ENCODE data around the gene ZNF674. TPM values are rescaled to one million over a fixed set of nuclear protein-coding genes. Genes with fewer than 3 reads are reported as not detected.
A peak's percentile ranks its signal among the peaks of the same experiment; 100 is the strongest.

The ZNF674 gene
- total RNA-seq, 2 experiments from 2014 or later = 3.2 to 4.1 TPM

GRCh38 chrX:46576458-46576857 is 31.2 kb upstream of the ZNF674 start:
- POLR2A ChIA-PET = interaction anchor here (1.5 kb wide), 1 partner anchor 11 kb away, joined by 4 read pairs; no protein-coding TSS in a partner anchor
- no peaks in the 10 kb centered on the region for H3K27me3 Mint-ChIP-seq (ENCODE audit: low read depth)
- H3K36me3 Mint-ChIP-seq (ENCODE audit: low read depth) = peaks cover 23% of the 10 kb centered on the region
- H3K4me1 Mint-ChIP-seq (ENCODE audit: low read depth) = peaks cover 39% of the 10 kb centered on the region
- H3K27ac Mint-ChIP-seq = peak overlapping the region; percentile 12
- no peak for DNase-seq
- no peak for ATAC-seq
- CTCF ChIA-PET = interaction anchor here (0.6 to 1.9 kb wide), 4 partner anchors 11 to 111 kb away, joined by 3 to 5 read pairs (median 3); no protein-coding TSS in a partner anchor
- no peaks in the 10 kb centered on the region for H3K9me3 Mint-ChIP-seq (ENCODE audit: insufficient read depth)
- H3K4me3 Mint-ChIP-seq = peak overlapping the region; percentile 79

DNA sequence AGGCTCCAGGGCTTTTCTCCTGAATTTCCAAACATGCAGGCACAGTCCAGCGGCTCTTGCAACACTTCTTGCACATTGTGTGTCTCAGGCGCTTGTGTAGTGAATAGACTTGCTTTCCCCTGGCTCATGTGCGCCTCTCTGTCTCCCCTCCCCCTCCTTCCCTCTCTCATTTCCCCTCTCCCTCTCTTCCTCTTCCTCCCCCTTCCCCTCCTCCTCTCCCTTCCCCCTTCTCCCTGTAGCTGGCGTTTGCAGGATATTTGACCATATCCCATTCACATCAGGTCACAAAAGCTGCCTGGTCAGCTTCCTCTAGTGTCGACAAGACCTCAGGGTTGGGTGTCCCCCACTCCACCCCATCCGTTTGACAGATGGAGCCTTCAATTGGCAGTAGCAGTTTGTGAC is 30.8 kb upstream of the ZNF674 start:
- ChIA-PET POLR2A (interaction anchor here (1.5 kb wide), 1 partner anchor 12 kb away, joined by 4 read pairs; no protein-coding TSS in a partner anchor), CTCF (interaction anchor here (1.6 to 1.9 kb wide), 3 partner anchors 11 to 111 kb away, joined by 3 to 5 read pairs (median 3); no protein-coding TSS in a partner anchor)
- H3K36me3 Mint-ChIP-seq (ENCODE audit: low read depth) = peaks cover 23% of the 10 kb centered on the region
- peaks cover 39% of the 10 kb centered on the region for H3K4me1 Mint-ChIP-seq (ENCODE audit: low read depth)
- no peaks in the 10 kb centered on the region for H3K27me3 Mint-ChIP-seq (ENCODE audit: low read depth)
- peak overlapping the region; percentile 79 for H3K4me3 Mint-ChIP-seq
- no peaks in the 10 kb centered on the region for H3K9me3 Mint-ChIP-seq (ENCODE audit: insufficient read depth)
- ATAC-seq (no peak), DNase-seq (no peak)
- H3K27ac Mint-ChIP-seq = no peak overlapping the region

GRCh38 chrX:46575586-46575985 is 30.4 kb upstream of the ZNF674 start:
- Mint-ChIP-seq H3K4me1 (ENCODE audit: low read depth) (peaks cover 39% of the 10 kb centered on the region), H3K4me3 (peak overlapping the region; percentile 79), H3K36me3 (ENCODE audit: low read depth) (peaks cover 23% of the 10 kb centered on the region), H3K27me3 (ENCODE audit: low read depth) (no peaks in the 10 kb centered on the region), H3K9me3 (ENCODE audit: insufficient read depth) (no peaks in the 10 kb centered on the region), H3K27ac (no peak overlapping the region)
- DNase-seq = no peak
- ChIA-PET CTCF (interaction anchor here (1.6 to 1.9 kb wide), 3 partner anchors 12 to 112 kb away, joined by 3 to 5 read pairs (median 3); no protein-coding TSS in a partner anchor), POLR2A (interaction anchor here (0.6 to 1.5 kb wide), 2 partner anchors 12 to 13 kb away, joined by 3 to 4 read pairs; no protein-coding TSS in a partner anchor)
- no peak for ATAC-seq

GRCh38 chrX:46574774-46575381 is 29.7 kb upstream of the ZNF674 start:
- ChIA-PET POLR2A (interaction anchor here (0.6 kb wide), 1 partner anchor 13 kb away, joined by 3 read pairs; no protein-coding TSS in a partner anchor), CTCF (interaction anchor here (0.6 to 1.9 kb wide), 2 partner anchors 61 to 743 kb away, joined by 3 to 5 read pairs; no protein-coding TSS in a partner anchor)
- H3K27me3 Mint-ChIP-seq (ENCODE audit: low read depth) = no peaks in the 10 kb centered on the region
- ATAC-seq = peak; percentile 25
- peak overlapping the region; percentile 79 for H3K4me3 Mint-ChIP-seq
- H3K4me1 Mint-ChIP-seq (ENCODE audit: low read depth) = peaks cover 39% of the 10 kb centered on the region
- no peaks in the 10 kb centered on the region for H3K9me3 Mint-ChIP-seq (ENCODE audit: insufficient read depth)
- peak overlapping the region; percentile 60 for H3K27ac Mint-ChIP-seq
- H3K36me3 Mint-ChIP-seq (ENCODE audit: low read depth) = peaks cover 19% of the 10 kb centered on the region
- DNase-seq = peak; percentile 55

- Mint-ChIP-seq H3K36me3 (ENCODE audit: low read depth) (peaks cover 14% of the 10 kb centered on the region), H3K4me3 (peak overlapping the region; percentile 79), H3K4me1 (ENCODE audit: low read depth) (peaks cover 34% of the 10 kb centered on the region), H3K27ac (peak overlapping the region; percentile 89), H3K9me3 (ENCODE audit: insufficient read depth) (no peaks in the 10 kb centered on the region), H3K27me3 (ENCODE audit: low read depth) (no peaks in the 10 kb centered on the region)
- ChIA-PET POLR2A (no interaction called here), CTCF (interaction anchor here (0.6 kb wide), 1 partner anchor 742 kb away, joined by 3 read pairs; no protein-coding TSS in a partner anchor)
- peak; percentile 81 for DNase-seq
- ATAC-seq = peak; percentile 60
Measured at GRCh38 chrX:46573892-46574773, 28.9 kb upstream of the ZNF674 start.

- peak; percentile 76 for ATAC-seq
- H3K4me1 Mint-ChIP-seq (ENCODE audit: low read depth) = peaks cover 32% of the 10 kb centered on the region
Measured at GRCh38 chrX:46573331-46573891, 28.2 kb upstream of the ZNF674 start, which contains the start of gene CHST7. Gene CHST7 (plus strand): TSS chrX:46573765. CDS start chrX:46573932, 167 bp downstream.

DNA sequence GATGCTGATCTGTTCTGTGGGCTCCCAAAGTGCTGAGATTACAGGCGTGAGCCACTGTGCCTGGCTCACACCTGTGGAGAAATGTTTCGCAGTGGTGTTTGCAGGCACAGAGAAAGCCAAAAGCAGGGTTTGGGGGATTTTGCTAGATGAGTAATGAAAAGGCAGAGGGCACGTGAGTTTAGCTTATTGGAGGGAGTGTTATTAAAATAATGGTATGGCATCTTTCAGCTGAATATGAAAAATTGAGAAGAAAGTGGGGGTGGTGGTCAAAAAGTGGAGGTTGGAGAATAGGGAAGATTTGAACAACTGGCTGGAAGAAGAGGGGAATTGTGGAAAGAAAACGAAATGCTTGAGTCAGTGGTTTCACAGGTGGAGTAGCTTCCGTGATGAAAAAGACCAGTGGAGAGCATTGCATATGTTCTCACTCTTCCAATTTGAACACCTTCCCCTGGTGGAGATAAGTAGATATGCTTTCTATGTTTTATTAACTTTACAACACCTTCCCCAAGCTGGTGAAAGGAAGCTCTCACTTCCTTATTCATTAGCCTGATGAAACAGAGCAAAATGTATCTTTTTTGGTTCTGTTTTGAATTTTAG is 27.2 kb upstream of the ZNF674 start:
- Mint-ChIP-seq H3K27me3 (ENCODE audit: low read depth) (no peaks in the 10 kb centered on the region), H3K4me1 (ENCODE audit: low read depth) (peaks cover 28% of the 10 kb centered on the region), H3K27ac (peak overlapping the region; percentile 89), H3K36me3 (ENCODE audit: low read depth) (peaks cover 9% of the 10 kb centered on the region), H3K4me3 (peak overlapping the region; percentile 79), H3K9me3 (ENCODE audit: insufficient read depth) (no peaks in the 10 kb centered on the region)
- ChIA-PET POLR2A (interaction anchor here (0.8 to 1.4 kb wide), 4 partner anchors 10 to 137 kb away, joined by 3 to 4 read pairs (median 4); no protein-coding TSS in a partner anchor), CTCF (interaction anchor here (0.7 to 1.9 kb wide), 15 partner anchors 10 to 171 kb away, joined by 3 to 17 read pairs (median 4); no protein-coding TSS in a partner anchor)
- DNase-seq (peak; percentile 21), ATAC-seq (no peak)

More at GRCh38 chrX:46573331-46573891, 28.2 kb upstream of the ZNF674 start, which contains the start of gene CHST7:
- POLR2A ChIA-PET = interaction anchor here (1.4 kb wide), 2 partner anchors 11 to 136 kb away, joined by 3 to 4 read pairs; no protein-coding TSS in a partner anchor
- Mint-ChIP-seq H3K27me3 (ENCODE audit: low read depth) (no peaks in the 10 kb centered on the region), H3K9me3 (ENCODE audit: insufficient read depth) (no peaks in the 10 kb centered on the region), H3K27ac (peak within 1 kb of the TSS; percentile 89), H3K36me3 (ENCODE audit: low read depth) (peaks cover 12% of the 10 kb centered on the region), H3K4me3 (peak within 1 kb of the TSS; percentile 79)
- CTCF ChIA-PET = interaction anchor here (0.7 to 1.9 kb wide), 8 partner anchors 10 to 113 kb away, joined by 3 to 17 read pairs (median 4); no protein-coding TSS in a partner anchor
- peak; percentile 70 for DNase-seq

DNA sequence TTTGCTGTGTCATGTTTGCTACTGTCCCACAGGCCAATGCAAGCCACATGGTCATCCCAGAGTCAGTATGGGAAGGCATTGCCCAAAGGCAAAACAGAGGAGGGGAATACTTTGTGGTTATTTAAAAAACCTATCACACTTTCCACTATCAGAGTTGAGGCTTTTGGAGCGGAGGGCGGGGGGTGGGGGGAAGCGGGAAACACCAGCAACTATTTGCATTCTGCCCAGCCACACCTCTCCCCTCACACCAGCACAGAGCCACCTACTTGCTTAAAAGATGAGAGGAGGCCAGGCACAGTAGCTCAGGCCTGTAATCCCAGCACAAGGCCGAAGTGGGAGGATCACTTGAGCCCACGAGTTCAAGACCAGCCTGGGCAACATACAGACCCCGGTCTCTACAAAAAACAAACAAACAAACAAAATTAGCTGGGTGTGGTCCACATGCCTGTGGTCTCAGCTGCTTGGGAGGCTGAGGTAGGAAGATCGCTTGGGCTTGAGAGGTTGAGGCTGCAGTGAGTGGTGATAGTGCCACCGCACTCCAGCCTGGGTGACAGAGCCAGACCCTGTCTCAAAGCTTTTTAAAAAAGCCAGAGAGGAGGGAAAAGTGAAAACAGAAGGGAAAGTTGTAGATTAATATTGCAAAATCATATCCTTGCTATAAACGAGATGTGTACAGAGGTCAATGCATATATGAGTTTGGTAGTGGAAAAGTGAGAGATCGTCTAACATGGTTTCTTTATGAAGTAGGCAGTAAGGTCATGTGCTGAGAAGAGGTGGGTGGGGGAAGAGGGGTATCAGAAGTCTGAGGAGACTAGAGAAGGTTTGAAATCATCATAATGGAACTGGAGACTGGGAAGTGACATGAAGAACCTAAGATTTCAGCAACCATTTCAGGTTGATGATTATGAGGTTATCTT is 26.5 kb upstream of the ZNF674 start:
- ChIA-PET POLR2A (interaction anchor here (0.8 to 1.4 kb wide), 3 partner anchors 27 to 138 kb away, joined by 3 to 4 read pairs (median 3); no protein-coding TSS in a partner anchor), CTCF (interaction anchor here (0.7 to 1.9 kb wide), 11 partner anchors 9 to 172 kb away, joined by 3 to 17 read pairs (median 4); no protein-coding TSS in a partner anchor)
- peaks cover 5% of the 10 kb centered on the region for H3K36me3 Mint-ChIP-seq (ENCODE audit: low read depth)
- peaks cover 27% of the 10 kb centered on the region for H3K4me1 Mint-ChIP-seq (ENCODE audit: low read depth)
- ATAC-seq = no peak
- no peaks in the 10 kb centered on the region for H3K27me3 Mint-ChIP-seq (ENCODE audit: low read depth)
- H3K9me3 Mint-ChIP-seq (ENCODE audit: insufficient read depth) = no peaks in the 10 kb centered on the region
- H3K27ac Mint-ChIP-seq = peak overlapping the region; percentile 89
- DNase-seq = no peak
- H3K4me3 Mint-ChIP-seq = peak overlapping the region; percentile 79

DNA sequence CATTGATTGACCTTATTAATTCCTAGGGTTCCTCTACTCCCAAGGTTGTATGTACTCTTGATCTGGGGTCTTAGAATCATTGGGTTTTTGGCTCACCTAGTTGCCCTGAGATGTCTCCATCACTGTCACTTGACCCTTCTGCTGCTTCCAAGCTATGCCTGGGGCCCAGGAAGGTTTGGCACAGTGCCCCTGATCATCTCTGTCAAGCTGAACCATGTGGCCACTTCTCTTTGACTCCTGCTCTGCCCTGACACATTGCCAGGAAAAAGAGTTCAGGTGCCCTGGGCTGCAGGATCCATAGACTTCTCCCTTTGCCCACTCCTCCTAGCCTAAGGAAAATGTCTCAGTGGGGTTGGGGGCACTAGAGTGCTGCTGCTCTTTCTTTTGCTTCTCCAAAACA is 24.4 kb upstream of the ZNF674 start:
- ATAC-seq (no peak), DNase-seq (no peak)
- Mint-ChIP-seq H3K9me3 (ENCODE audit: insufficient read depth) (no peaks in the 10 kb centered on the region), H3K27ac (no peak overlapping the region), H3K27me3 (ENCODE audit: low read depth) (no peaks in the 10 kb centered on the region), H3K36me3 (ENCODE audit: low read depth) (no peaks in the 10 kb centered on the region), H3K4me1 (ENCODE audit: low read depth) (peaks cover 18% of the 10 kb centered on the region), H3K4me3 (no peak overlapping the region)
- ChIA-PET CTCF (no interaction called here), POLR2A (interaction anchor here (0.5 kb wide), 1 partner anchor 19 kb away, joined by 4 read pairs; no protein-coding TSS in a partner anchor)

DNA sequence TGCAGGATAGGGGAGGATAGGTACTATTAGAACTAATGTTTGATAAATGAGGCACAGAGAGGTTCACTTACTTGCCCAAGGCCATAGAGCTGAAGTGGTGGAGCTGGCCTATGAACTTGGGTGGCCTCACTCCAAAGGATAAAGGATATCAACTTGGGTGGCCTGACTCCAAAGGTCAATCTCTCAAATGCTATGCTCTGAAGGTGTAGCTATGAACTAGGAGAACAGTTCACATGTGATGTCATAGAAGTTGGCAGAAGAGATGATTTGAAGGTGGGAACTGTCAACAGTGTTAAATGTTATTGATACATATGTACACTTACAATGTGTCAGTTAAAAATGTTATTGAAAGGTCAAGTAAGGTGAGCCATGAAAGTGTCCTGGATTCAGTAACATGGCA is 22.2 kb upstream of the ZNF674 start:
- ChIA-PET POLR2A (no interaction called here), CTCF (interaction anchor here (0.6 kb wide), 1 partner anchor 1033 kb away, joined by 4 read pairs; no protein-coding TSS in a partner anchor)
- no peaks in the 10 kb centered on the region for H3K27me3 Mint-ChIP-seq (ENCODE audit: low read depth)
- no peak overlapping the region for H3K27ac Mint-ChIP-seq
- peaks cover 2% of the 10 kb centered on the region for H3K36me3 Mint-ChIP-seq (ENCODE audit: low read depth)
- H3K4me3 Mint-ChIP-seq = no peak overlapping the region
- no peak for DNase-seq
- peaks cover 12% of the 10 kb centered on the region for H3K4me1 Mint-ChIP-seq (ENCODE audit: low read depth)
- no peaks in the 10 kb centered on the region for H3K9me3 Mint-ChIP-seq (ENCODE audit: insufficient read depth)
- no peak for ATAC-seq
